Uterus (tissue), 4 donors: ENCODE data around the gene TCF4. TPM values are rescaled to one million over a fixed set of nuclear protein-coding genes. Genes with fewer than 3 reads are reported as not detected.

Experiments
- DNase-seq, 2 donors: peaks; one replicate each; pipeline ENCODE4 v3.0.0-alpha.2; 2019 to 2020
- H3K27ac ChIP-seq, 2 donors: fragments of 200-600 bp; sonication (generic); 1 replicate in 1 of 2; 2 replicates in 1 of 2; pipeline ENCODE4 v1.5.1; 2016 to 2018
- H3K27me3 ChIP-seq, 2 donors: fragments of 200-600 bp; sonication (generic); one replicate each; pipeline ENCODE4 v1.5.1; 2018 to 2019; ENCODE audit warnings: control low read depth in 1 of 2
- H3K36me3 ChIP-seq, 2 donors: fragments of 200-600 bp; sonication (generic); one replicate each; pipeline ENCODE4 v1.5.1; 2019; ENCODE audit warnings: control low read depth in 1 of 2
- H3K4me1 ChIP-seq, 2 donors: fragments of 200-600 bp; sonication (generic); one replicate each; pipeline ENCODE4 v1.5.1; 2018 to 2019; ENCODE audit warnings: control low read depth in 1 of 2
- H3K4me3 ChIP-seq, 2 donors: fragments of 200-600 bp; sonication (generic); 1 replicate in 1 of 2; 2 replicates in 1 of 2; pipeline ENCODE4 v1.5.1; 2018 to 2019; ENCODE audit warnings: mild to moderate bottlenecking in 1 of 2
- H3K9me3 ChIP-seq, 2 donors: fragments of 200-600 bp; sonication (generic); one replicate each; pipeline ENCODE4 v1.5.1; 2019; ENCODE audit warnings: control low read depth in 1 of 2
- POLR2A ChIP-seq, 2 donors: fragments of 450-650 bp; IDR thresholded peaks; one replicate each; pipeline ENCODE4 v1.6.1; 2016; ENCODE audit warnings: antibody characterized with exemption in 2 of 2, mild to moderate bottlenecking in 1 of 2, moderate library complexity in 1 of 2
- intact Hi-C: fragments of 100-400 bp; cut with DNase I; formaldehyde crosslinking; loops from one replicate; pipeline ENCODE4 v1.15.1; 2023; ENCODE audit warnings: low total_unique reads
- total RNA-seq, 4 donors: library from RNA; depleted of rRNA in 3 of 4; stranded (reverse); fragments of >200 nt in 3 of 4; gene quantifications; one replicate each; pipeline versions ENCODE4 v1.1.0 to v1.2.4, GENCODE V29; 2014 to 2023
- TF ChIP-seq, protein P1 (sequence below), 4 experiments: fragments of 200-600 bp in 2 of 4; fragments of 450-650 bp in 2 of 4; sonication (generic) in 2 of 4; IDR thresholded peaks; one replicate each; pipeline ENCODE4 v1.5.1; 2016 to 2019; ENCODE audit warnings: antibody characterized with exemption in 4 of 4, mild to moderate bottlenecking in 2 of 4, moderate library complexity in 1 of 4
- donor health status: DM: yes; HTN: yes; CAD: no.

Gene TCF4
- total RNA-seq, 4 donors from 2014 or later, result 123 to 514 (median 163) TPM

DNA sequence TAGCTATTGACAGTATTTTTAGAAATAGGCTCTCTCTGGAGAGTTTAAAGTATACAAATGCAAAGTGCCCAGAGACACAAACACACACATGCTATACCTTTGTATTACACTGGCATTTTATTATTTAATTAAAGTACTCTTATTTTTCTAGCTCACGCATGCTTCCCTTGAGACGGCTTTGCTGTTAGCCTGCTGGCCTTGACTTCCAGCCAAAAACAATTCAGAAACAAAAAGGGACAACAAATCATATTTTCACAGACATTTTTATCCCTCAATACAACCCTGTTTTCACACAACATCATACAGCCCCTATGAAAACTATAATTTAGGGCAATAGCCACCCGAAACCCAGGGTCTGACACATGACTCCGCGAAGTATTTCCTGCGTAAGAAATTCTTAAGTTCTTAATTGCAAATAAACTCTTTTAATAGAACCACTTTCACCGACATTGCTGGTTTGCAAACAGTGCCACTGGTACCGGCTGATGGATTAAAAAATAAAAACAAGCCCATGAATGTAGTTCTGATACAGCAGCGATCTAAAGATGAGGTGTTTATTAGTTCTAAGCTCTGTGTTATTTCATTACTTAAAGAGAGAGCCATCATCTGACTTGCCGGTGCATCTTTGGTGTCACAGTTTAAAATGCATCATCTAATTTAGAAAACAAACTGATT is 185.1 kb downstream of the TCF4 start:
- Histone ChIP-seq H3K27me3 (peaks cover 0 to 3% of the 10 kb centered on the region in 2 donors), H3K4me1 (no peaks in the 10 kb centered on the region), H3K27ac (peak overlapping the region; percentile 74 to 75), H3K4me3 (peak overlapping the region; percentile 22 to 29), H3K36me3 (no peaks in the 10 kb centered on the region), H3K9me3 (no peaks in the 10 kb centered on the region)
- TF ChIP-seq POLR2A (IDR thresholded peaks at IDR 0.05), result no peak
- TF ChIP-seq, protein P1, sequence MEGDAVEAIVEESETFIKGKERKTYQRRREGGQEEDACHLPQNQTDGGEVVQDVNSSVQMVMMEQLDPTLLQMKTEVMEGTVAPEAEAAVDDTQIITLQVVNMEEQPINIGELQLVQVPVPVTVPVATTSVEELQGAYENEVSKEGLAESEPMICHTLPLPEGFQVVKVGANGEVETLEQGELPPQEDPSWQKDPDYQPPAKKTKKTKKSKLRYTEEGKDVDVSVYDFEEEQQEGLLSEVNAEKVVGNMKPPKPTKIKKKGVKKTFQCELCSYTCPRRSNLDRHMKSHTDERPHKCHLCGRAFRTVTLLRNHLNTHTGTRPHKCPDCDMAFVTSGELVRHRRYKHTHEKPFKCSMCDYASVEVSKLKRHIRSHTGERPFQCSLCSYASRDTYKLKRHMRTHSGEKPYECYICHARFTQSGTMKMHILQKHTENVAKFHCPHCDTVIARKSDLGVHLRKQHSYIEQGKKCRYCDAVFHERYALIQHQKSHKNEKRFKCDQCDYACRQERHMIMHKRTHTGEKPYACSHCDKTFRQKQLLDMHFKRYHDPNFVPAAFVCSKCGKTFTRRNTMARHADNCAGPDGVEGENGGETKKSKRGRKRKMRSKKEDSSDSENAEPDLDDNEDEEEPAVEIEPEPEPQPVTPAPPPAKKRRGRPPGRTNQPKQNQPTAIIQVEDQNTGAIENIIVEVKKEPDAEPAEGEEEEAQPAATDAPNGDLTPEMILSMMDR (IDR thresholded peaks at IDR 0.05), result no peak
- DNase-seq, result no peak
- intact Hi-C loops, result loop anchor here (10.0 kb wide), 1 partner anchor 78 kb away; no protein-coding TSS in a partner anchor

DNA sequence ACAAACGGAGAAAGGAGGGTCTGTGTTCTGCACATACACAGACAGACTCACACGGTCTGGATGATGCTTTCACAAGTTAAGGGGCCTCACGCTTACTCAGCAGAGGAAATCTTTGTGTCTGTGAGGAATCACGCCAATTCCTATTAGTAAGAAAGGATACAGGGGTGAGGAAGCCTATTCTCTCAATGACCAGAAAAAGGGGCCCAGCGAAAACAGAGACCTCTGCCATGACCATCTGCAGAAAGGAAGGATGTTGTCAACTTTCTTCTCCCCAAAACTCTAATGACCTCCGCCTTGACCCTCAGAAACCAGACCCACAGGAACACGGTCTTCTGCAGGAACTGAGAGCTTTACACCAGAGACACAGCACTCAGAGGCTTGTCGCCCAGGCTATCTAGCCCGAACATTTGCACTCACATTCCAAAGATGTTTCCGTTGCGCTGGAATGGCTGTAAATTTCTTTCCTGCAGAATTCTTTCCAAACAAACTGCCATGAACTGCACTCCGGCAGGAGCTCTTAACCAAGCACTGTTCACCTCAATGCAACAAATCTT is 186.3 kb downstream of the TCF4 start:
- no peak for TF ChIP-seq POLR2A (IDR thresholded peaks at IDR 0.05)
- TF ChIP-seq, protein P1 (IDR thresholded peaks at IDR 0.05), result no peak
- H3K4me1 ChIP-seq, result no peaks in the 10 kb centered on the region
- H3K27me3 ChIP-seq, result peaks cover 0 to 3% of the 10 kb centered on the region in 2 donors
- peak overlapping the region; percentile 74 to 75 for H3K27ac ChIP-seq
- intact Hi-C loops, result loop anchor here (10.0 kb wide), 1 partner anchor 77 kb away; no protein-coding TSS in a partner anchor
- peak overlapping the region; percentile 22 to 29 for H3K4me3 ChIP-seq
- H3K9me3 ChIP-seq, result no peaks in the 10 kb centered on the region
- no peaks in the 10 kb centered on the region for H3K36me3 ChIP-seq
- DNase-seq, result peak; percentile 39 to 62

DNA sequence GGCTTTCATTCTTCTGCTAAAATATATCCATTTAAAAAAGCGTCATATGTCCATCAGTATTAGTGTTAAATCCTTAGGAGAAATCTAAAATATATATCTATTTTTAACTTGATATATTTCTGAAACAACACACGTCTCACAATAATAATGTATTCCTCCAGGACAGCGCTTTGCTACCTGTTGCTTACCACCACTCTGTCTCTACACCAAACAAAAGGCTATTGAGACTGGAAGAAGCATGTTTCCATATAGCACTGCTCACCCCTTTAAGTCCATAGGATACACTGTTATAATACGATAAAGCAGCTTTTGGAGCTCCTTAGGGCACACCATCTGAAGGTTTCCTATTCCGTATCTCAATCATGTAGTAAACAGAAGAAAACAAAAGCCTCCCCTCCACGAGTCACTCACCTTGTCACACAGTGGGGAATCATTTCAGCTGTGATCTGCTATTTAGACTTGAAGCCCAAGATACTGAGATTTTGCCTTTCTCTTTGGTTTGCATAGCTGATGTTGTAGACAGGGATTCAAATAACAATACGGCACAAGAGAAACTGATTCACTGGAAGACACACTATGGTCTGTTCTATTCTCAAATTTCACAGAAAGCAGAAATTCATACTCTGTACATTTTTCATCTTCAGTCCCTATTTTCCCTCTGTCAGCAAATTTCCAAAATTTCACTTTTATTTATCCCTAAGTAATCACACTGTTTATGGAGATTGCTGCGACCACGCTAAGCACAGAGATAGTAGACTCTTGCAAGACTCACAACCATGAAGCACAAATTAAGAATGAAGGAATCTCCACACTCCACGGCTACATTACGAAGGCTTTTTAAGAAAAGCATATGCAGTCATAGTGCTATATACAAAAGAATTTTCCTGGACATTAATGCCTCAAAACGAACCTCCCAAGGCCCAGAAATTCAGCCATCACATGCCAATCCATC is 187.1 kb downstream of the TCF4 start:
- Histone ChIP-seq H3K27ac (peak overlapping the region; percentile 74 to 75), H3K9me3 (no peaks in the 10 kb centered on the region), H3K4me3 (peak overlapping the region; percentile 22 to 29), H3K27me3 (peaks cover 0 to 3% of the 10 kb centered on the region in 2 donors), H3K36me3 (no peaks in the 10 kb centered on the region), H3K4me1 (no peaks in the 10 kb centered on the region)
- DNase-seq, result no peak
- intact Hi-C loops, result loop anchor here (10.0 kb wide), 1 partner anchor 76 kb away; no protein-coding TSS in a partner anchor
- TF ChIP-seq, protein P1 (IDR thresholded peaks at IDR 0.05), result no peak
- TF ChIP-seq POLR2A (IDR thresholded peaks at IDR 0.05), result no peak

DNA sequence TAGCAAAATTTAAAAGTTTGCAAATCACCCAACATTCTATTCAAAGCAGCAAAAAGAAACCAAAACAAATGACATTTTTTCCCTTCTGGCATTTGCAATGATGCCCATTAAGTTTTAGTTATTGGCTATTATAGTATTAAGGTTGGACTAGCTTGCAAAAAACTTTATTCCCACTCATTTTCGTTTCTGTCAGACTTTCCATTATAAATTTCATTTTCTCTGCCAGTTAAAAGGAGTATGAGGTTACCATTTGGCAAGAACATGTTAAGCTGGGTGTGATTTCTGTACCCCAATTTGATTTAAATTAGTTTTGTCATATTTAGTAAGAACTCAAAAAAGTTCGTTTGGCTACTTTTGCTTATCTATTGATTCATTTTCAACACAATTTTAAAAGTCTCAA is 187.9 kb downstream of the TCF4 start:
- H3K36me3 ChIP-seq, result no peaks in the 10 kb centered on the region
- peaks cover 0 to 3% of the 10 kb centered on the region in 2 donors for H3K27me3 ChIP-seq
- intact Hi-C loops, result loop anchor here (10.0 kb wide), 1 partner anchor 75 kb away; no protein-coding TSS in a partner anchor
- peak overlapping the region; percentile 74 to 75 for H3K27ac ChIP-seq
- no peaks in the 10 kb centered on the region for H3K4me1 ChIP-seq
- TF ChIP-seq, protein P1 (IDR thresholded peaks at IDR 0.05), result no peak
- TF ChIP-seq POLR2A (IDR thresholded peaks at IDR 0.05), result no peak
- no peaks in the 10 kb centered on the region for H3K9me3 ChIP-seq
- H3K4me3 ChIP-seq, result peak overlapping the region in 1 of 2 donors; percentile 29
- no peak for DNase-seq
